GM15510 (cell line): ENCODE measurements around the gene PCCA.

Experiments
- POLR2A ChIP-seq: IDR thresholded peaks from 3 replicates; pipeline ENCODE4 v1.6.1; 2011; ENCODE audit warnings: borderline replicate concordance; ENCODE audit not compliant: insufficient read length; ENCODE audit errors: extremely low read depth

Gene PCCA

GRCh38 chr13:100534147-100534843, 445.4 kb downstream of the PCCA start:
- TF ChIP-seq POLR2A: no peak

- no peak for TF ChIP-seq POLR2A
Measured at GRCh38 chr13:100534911-100535310, 446.0 kb downstream of the PCCA start.

DNA sequence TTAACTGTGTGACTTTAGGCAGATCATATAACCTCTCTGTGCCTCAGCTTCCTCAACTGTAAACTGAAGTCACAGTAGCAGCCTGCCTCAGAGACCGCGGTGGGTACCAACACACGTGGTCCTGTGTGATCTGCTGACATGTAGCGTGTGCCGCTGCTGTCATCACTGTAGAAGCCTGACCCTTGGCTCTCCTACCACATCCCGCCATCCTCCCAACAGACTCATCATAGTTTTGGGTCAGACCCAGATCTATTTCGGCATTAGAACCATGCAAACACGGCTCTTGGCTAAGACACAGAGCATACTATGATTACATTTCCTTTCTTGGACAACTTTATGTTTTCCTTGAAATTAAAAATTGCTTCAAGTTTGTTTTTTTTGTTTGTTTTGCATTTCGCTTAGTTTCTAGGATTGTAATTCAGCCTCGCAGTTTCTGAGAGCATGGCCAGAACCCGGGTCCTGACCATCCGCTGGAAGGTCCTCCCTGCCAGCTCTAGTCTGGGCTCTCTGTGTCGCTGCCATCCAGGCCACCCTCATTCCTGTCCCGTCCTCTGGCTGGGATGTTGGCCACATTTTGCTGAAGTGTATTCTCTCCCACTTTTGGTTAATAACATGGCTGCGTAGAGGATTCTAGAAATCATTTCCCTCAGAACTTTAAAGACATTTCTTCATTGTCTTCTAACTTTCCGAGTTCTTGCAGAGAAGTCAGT, 446.7 kb downstream of the PCCA start:
- no peak for TF ChIP-seq POLR2A

- no peak for TF ChIP-seq POLR2A
Measured at GRCh38 chr13:100536643-100537180, 447.8 kb downstream of the PCCA start.

- no peak for TF ChIP-seq POLR2A
Measured at GRCh38 chr13:100537486-100537885, 448.6 kb downstream of the PCCA start.

DNA sequence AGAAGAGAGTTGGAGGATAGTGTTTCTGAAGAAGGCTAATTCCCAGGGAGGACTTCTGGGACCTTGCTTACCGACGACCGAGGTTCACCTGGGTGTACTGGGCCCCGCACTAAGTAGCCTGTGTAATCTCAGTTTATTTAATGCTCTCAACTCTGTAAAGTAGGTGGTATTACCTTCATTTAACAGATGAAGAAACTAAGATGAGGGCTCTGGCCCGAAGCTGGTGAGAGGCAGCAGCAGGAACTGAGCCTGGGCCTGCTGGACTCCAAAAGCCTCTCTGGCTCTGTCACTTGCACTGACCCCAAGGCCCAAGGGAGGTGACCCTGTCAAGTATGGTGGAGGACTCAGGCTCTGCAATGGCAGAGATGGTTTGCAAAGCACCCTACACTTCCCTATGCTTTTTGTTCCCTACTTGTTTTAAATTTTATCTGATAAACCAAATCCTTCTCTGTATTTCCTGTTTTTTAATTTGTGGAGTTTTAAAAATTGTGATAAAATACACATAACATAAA, 449.1 kb downstream of the PCCA start:
- TF ChIP-seq POLR2A: no peak

GRCh38 chr13:100540621-100541020, 451.7 kb downstream of the PCCA start:
- no peak for TF ChIP-seq POLR2A

DNA sequence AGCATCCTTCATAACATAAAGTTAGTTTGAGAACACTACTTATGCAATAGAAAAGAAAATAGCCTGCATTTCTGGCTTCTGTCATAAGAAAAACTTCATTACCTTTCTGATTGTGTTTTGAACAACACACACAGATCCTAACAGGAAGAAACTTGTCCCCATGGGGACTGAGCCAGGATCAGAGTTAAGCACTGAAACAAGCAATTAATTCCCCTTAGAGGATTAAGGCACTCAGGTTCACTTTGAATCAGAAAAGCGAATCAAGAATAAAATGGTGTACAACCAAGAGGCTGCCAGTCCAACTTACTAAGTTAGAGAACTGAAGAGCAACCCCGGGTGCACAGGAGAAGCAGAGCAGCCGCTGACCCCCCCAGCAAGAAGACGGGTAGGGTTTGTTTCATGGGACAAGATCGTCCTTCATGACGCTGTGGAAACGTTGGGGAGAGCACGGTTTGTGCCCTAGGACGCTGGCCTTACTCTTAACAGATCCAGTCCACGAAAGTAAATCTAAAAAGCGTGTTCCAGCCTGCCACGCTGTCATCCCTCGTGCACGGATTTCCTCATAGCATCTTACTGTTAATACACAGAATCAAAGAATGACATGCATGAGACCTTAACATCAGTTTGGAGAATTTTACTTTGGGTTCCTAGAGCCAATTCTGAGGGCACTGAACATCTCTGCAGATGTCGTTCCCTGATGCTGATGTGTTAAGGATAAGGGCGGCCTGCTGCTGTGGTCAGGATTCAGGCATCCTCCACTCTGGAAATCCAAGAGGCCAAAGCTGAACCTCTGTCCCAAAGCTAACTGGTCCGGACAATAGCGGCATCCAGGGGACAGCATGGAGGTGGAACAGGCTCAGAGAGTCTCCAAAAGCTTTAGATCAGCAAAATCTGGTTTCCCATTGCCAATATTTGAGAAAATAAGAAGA, 453.3 kb downstream of the PCCA start:
- no peak for TF ChIP-seq POLR2A

GRCh38 chr13:100542826-100543156, 453.9 kb downstream of the PCCA start:
- TF ChIP-seq POLR2A: no peak

GRCh38 chr13:100543872-100544602, 455.1 kb downstream of the PCCA start:
- no peak for TF ChIP-seq POLR2A

DNA sequence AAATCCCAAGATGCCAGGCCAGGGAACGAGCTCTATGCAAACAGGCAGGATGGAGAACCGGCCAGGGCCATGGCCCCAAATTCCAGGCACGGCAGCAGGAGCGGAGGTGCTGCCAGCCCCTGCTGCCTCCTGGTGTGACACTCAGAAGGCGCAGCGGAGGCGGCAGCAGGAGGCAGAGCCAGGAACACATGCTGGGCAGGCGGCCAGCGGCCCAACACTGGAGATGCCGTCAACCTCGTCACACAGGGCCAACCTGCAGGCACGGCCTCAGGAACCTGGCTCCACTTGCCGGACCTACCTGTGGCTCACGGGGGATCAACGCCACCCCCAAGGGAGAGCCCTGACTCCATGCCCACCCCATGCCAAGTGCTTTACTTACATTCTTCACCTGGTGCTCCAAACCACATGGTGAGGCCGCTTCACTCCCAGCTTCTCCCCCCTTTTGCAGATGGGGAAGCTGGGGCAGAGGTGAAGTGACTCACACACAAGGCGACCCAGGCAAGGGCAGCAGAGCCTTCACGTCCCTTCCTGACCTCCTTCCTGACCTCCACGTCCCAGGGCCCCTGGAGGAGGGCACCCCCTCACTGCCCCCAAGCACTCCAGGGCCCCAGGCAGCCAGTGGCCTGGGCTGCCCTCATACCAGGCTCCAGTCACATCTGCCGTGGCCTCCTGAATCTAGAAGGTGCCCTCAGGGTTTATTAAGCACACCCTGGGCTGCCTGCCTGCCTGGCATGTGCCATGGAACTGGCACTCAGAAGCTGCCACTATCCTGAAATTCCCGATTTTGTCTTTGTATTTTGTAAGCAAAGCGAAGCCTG, 456.2 kb downstream of the PCCA start:
- no peak for TF ChIP-seq POLR2A

- TF ChIP-seq POLR2A: no peak
Measured at GRCh38 chr13:100545684-100546061, 456.8 kb downstream of the PCCA start.

DNA sequence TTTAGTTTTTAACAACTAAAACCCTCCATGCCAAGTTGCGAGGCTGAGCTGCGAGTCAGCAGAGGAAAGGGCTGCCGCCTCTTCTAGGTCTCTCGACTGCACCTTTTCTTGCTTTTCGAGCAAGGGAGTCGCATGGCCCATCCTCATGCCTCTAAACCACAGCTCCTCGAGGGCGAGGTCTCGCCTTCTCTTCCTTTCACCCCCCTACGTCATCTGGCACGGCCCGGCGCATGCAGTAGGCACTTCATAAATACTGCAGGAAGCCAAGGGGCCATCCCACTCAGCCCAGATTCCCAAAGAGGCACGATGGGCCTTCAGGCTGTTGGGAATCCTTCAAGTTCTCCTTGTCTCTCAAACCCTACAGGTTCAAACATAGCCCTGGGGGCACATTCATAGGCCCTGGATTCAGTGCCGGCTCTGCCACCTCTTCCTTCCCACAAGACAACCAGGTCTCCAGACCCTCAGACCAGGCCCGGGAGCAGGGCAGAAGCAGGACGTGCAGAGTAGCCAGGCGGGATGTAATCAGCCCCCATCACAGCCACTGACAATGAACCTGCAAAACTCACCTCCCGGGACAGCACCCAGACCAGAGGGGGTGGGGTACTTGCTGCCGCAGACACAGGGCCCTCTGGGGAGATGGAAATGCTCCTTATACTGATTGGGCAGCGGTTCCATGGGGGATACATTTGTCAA, 458.0 kb downstream of the PCCA start:
- TF ChIP-seq POLR2A: no peak
